Measurements from ENCODE around the gene CEP83.
"Not testable (repeated sequence)": the region's sequence is repeated elsewhere in the genome, so short reads cannot be mapped to it uniquely, and the experiment has no call there.

The CEP83 gene

GRCh38 chr12:94326234-94326633, 133.4 kb downstream of the CEP83 start:
- TF ChIP-seq CTCF (IDR thresholded peaks at IDR 0.05; ENCODE audit: borderline replicate concordance, insufficient read depth, low read depth, low read length): no peak
- H3K4me3 ChIP-seq (ENCODE audit: low read depth, low read length): no peak overlapping the region

- TF ChIP-seq CTCF (IDR thresholded peaks at IDR 0.05; ENCODE audit: borderline replicate concordance, insufficient read depth, low read depth, low read length): no peak
- no peak overlapping the region for H3K4me3 ChIP-seq (ENCODE audit: low read depth, low read length)
Observed at GRCh38 chr12:94322346-94322745, 137.3 kb downstream of the CEP83 start.

GRCh38 chr12:94320109-94320508, 139.6 kb downstream of the CEP83 start:
- H3K4me3 ChIP-seq (ENCODE audit: low read depth, low read length): no peak overlapping the region
- no peak for TF ChIP-seq CTCF (IDR thresholded peaks at IDR 0.05; ENCODE audit: borderline replicate concordance, insufficient read depth, low read depth, low read length)

- no peak for TF ChIP-seq CTCF (IDR thresholded peaks at IDR 0.05; ENCODE audit: borderline replicate concordance, insufficient read depth, low read depth, low read length)
- H3K4me3 ChIP-seq (ENCODE audit: low read depth, low read length): no peak overlapping the region
Observed at GRCh38 chr12:94318181-94318580, 141.5 kb downstream of the CEP83 start.

- not testable (repeated sequence) for H3K4me3 ChIP-seq (ENCODE audit: low read depth, low read length)
Observed at GRCh38 chr12:94316600-94316999, 143.1 kb downstream of the CEP83 start.

GRCh38 chr12:94312378-94312777, 147.3 kb downstream of the CEP83 start:
- no peak for TF ChIP-seq CTCF (IDR thresholded peaks at IDR 0.05; ENCODE audit: borderline replicate concordance, insufficient read depth, low read depth, low read length)

GRCh38 chr12:94309373-94309772, 150.3 kb downstream of the CEP83 start:
- no peak for TF ChIP-seq CTCF (IDR thresholded peaks at IDR 0.05; ENCODE audit: borderline replicate concordance, insufficient read depth, low read depth, low read length)
- H3K4me3 ChIP-seq (ENCODE audit: low read depth, low read length): no peak overlapping the region

More at GRCh38 chr12:94312378-94312777, 147.3 kb downstream of the CEP83 start:
- H3K4me3 ChIP-seq (ENCODE audit: low read depth, low read length): no peak overlapping the region

GRCh38 chr12:94308612-94309011, 151.1 kb downstream of the CEP83 start:
- H3K4me3 ChIP-seq (ENCODE audit: low read depth, low read length): no peak overlapping the region
- TF ChIP-seq CTCF (IDR thresholded peaks at IDR 0.05; ENCODE audit: borderline replicate concordance, insufficient read depth, low read depth, low read length): no peak

Measured in GM12875 (cell line).